PC-3 (cell line): ENCODE data around the gene ARHGEF16. TPM values are rescaled to one million over a fixed set of nuclear protein-coding genes. Genes with fewer than 3 reads are reported as not detected.

Source experiments
- ATAC-seq: fragments of 200-7000 bp; cut with Tn5 transposase; 2 replicates; pipeline ENCODE4 v1.9.1; 2020; ENCODE audit warnings: mild to moderate bottlenecking, moderate library complexity
- BruUV-seq: library from RNA; stranded (reverse); fragments of 400-500 nt; replicated peaks from 2 replicates; lab custom pipeline; 2021; lab: Mats Ljungman, UMichigan
- CTCF ChIA-PET: fragments of 300-600 bp; sonication (Branson Sonifier 250); formaldehyde crosslinking; loops from one replicate; lab custom pipeline; 2022; ENCODE audit warnings: antibody characterized with exemption; lab: Charles Lee
- POLR2A ChIA-PET: fragments of 300-600 bp; sonication (Branson Sonifier 250); formaldehyde crosslinking; loops from one replicate; lab custom pipeline; 2022; ENCODE audit warnings: antibody characterized with exemption; ENCODE audit not compliant: unreplicated experiment; lab: Charles Lee
- DNase-seq: peaks from one replicate; pipeline ENCODE4 v3.0.0-alpha.2; 2015
- H2AFZ ChIP-seq: fragments of 300-600 bp; sonication (generic); 2 replicates; pipeline ENCODE4 v1.6.0; 2016; ENCODE audit warnings: antibody characterized with exemption, low read length
- H3F3A ChIP-seq: fragments of 300-600 bp; sonication (generic); one replicate; pipeline ENCODE4 v1.6.0; 2017; ENCODE audit warnings: antibody characterized with exemption, low read length, control low read depth, mild to moderate bottlenecking; ENCODE audit not compliant: unreplicated experiment
- H3K27ac ChIP-seq: fragments of 300-600 bp; sonication (generic); 2 replicates; pipeline ENCODE4 v1.5.1; 2016; ENCODE audit warnings: mild to moderate bottlenecking, low read length
- H3K27me3 ChIP-seq: fragments of 300-600 bp; sonication (generic); 2 replicates; pipeline ENCODE4 v1.6.1; 2016; ENCODE audit warnings: low read length, mixed read lengths
- H3K36me3 ChIP-seq: fragments of 300-600 bp; sonication (generic); 2 replicates; pipeline ENCODE4 v1.6.1; 2016; ENCODE audit warnings: low read depth, mixed run types, low read length, mixed read lengths
- H3K4me1 ChIP-seq: fragments of 300-600 bp; sonication (generic); 2 replicates; pipeline ENCODE4 v1.5.1; 2016; ENCODE audit warnings: low read length; ENCODE audit not compliant: insufficient read depth
- H3K4me2 ChIP-seq: fragments of 300-600 bp; sonication (generic); 2 replicates; pipeline ENCODE4 v1.6.0; 2016; ENCODE audit warnings: low read length
- H3K4me3 ChIP-seq: fragments of 300-600 bp; sonication (generic); 2 replicates; pipeline ENCODE4 v1.5.1; 2016; ENCODE audit warnings: mild to moderate bottlenecking, low read length, mixed read lengths
- H3K79me2 ChIP-seq: fragments of 300-600 bp; sonication (generic); 2 replicates; pipeline ENCODE4 v1.6.1; 2017; ENCODE audit warnings: low read length, mixed read lengths
- H3K9ac ChIP-seq: fragments of 300-600 bp; sonication (generic); 2 replicates; pipeline ENCODE4 v1.6.0; 2016; ENCODE audit warnings: mild to moderate bottlenecking, low read length
- H3K9me2 ChIP-seq: fragments of 300-600 bp; sonication (generic); replicated peaks from 2 replicates; pipeline ENCODE4 v1.6.1; 2016; ENCODE audit warnings: mixed run types, low read length, mixed read lengths
- H3K9me3 ChIP-seq: fragments of 300-600 bp; sonication (generic); 2 replicates; pipeline ENCODE4 v1.6.1; 2016; ENCODE audit warnings: low read length, mixed read lengths
- H4K20me1 ChIP-seq: fragments of 300-600 bp; sonication (generic); 2 replicates; pipeline ENCODE4 v1.6.1; 2016; ENCODE audit warnings: low read length, mixed read lengths
- CTCF ChIP-seq: fragments of 300-600 bp; sonication (generic); conservative IDR thresholded peaks from 2 replicates; pipeline ENCODE4 v1.5.1; 2017; ENCODE audit warnings: antibody characterized with exemption, low read depth, mild to moderate bottlenecking, low read length
- EZH2 ChIP-seq: fragments of 300-600 bp; sonication (generic); IDR thresholded peaks from one replicate; pipeline ENCODE4 v1.6.1; 2017; ENCODE audit warnings: antibody characterized with exemption, mild to moderate bottlenecking, low read length; ENCODE audit not compliant: unreplicated experiment
- EZH2phosphoT487 ChIP-seq: fragments of 300-600 bp; sonication (generic); IDR thresholded peaks from 2 replicates; pipeline ENCODE4 v1.6.1; 2018; ENCODE audit warnings: mild to moderate bottlenecking, antibody characterized with exemption, low read length, borderline replicate concordance
- intact Hi-C: fragments of 100-400 bp; cut with micrococcal nuclease; formaldehyde crosslinking; loops from 2 replicates; pipeline ENCODE4 v1.9.0; 2023
- total RNA-seq: library from RNA; depleted of rRNA; stranded (reverse); fragments of >200 nt; gene quantifications from 2 replicates; pipeline ENCODE4 v1.2.3, GENCODE V29; 2014

ARHGEF16 gene
- total RNA-seq, 1 experiment from 2014 or later: 54.3 TPM

DNA sequence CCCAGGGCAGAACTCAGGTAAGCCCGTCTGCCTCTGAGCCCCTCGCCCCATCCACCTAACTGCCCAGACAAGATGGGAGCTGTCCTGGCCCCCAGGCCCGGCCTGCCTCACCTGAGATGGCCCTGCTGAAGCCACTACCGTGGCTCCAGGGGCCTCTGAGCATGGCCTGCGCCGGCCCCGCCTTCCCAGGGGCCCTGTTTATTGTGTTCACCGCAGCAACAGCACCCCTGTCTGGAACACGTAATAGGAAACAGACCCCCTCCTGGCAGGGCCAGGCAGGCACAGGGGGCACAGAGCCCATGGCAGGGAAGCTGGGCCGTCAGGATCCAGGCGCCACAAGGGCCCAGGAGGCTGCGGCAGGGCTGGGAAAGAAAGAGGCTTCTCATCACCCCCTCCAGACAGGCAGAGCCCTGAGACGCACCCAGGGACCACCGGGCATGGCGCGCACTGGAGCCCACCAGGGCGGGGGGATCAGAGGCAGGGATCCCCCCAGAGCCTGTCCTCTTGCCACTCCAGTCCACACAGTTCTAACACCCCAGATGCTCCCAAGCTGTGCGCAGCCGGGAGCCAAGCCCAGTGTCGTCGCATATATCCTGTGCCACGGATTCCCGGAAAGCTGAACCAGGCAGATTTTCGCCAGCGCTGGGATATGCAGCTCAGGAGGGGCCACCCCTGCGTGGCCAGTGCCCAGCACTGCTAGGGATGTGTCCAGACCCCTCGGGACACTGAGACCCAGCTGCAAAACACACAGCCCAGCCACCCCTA is 62.6 kb downstream of the ARHGEF16 start:
- POLR2A ChIA-PET: interaction anchor here (0.6 kb wide), 1 partner anchor 26 kb away, joined by 6 read pairs; no protein-coding TSS in a partner anchor
- Histone ChIP-seq H3K9me2 (no peaks in the 10 kb centered on the region), H4K20me1 (no peaks in the 10 kb centered on the region), H3K9ac (no peak overlapping the region), H3K9me3 (no peaks in the 10 kb centered on the region), H3K4me1 (no peaks in the 10 kb centered on the region), H3K36me3 (no peaks in the 10 kb centered on the region), H3K4me3 (no peak overlapping the region), H3K27ac (no peak overlapping the region), H3K4me2 (no peak overlapping the region), H3F3A (no peaks in the 10 kb centered on the region), H3K27me3 (no peaks in the 10 kb centered on the region), H2AFZ (no peak overlapping the region), H3K79me2 (no peaks in the 10 kb centered on the region)
- TF ChIP-seq EZH2phosphoT487 (no peak), CTCF (no peak), EZH2 (no peak)
- CTCF ChIA-PET: no interaction called here
- BruUV-seq: no TSS peak
- ATAC-seq (no peak), DNase-seq (no peak)
- intact Hi-C loops: no loop called here

DNA sequence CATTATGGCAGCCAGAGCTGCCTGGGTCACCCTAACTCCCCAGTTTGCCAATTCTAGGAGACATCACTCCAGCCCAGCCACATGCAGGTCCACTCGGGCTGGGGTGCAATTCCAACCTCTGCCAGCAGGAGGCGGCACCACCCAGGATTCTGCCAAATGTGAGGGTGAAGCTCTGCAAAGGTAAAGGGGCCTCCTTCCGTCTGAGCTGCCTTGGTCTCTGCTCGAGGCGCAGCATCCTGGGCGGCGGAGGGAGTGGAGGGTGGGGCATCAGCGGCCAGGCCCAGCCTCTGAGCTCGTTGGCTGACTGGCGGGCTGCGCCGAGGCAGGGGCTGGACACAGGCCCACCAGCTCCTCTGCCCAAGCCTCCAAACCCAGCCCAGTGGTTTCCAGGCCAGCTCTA is 63.8 kb downstream of the ARHGEF16 start:
- BruUV-seq: no TSS peak
- Histone ChIP-seq H3K27ac (no peak overlapping the region), H3K79me2 (no peaks in the 10 kb centered on the region), H3K9ac (no peak overlapping the region), H3K4me2 (no peak overlapping the region), H3K4me3 (no peak overlapping the region), H3K9me2 (no peaks in the 10 kb centered on the region), H2AFZ (no peak overlapping the region), H4K20me1 (no peaks in the 10 kb centered on the region), H3K9me3 (no peaks in the 10 kb centered on the region), H3K4me1 (no peaks in the 10 kb centered on the region), H3K36me3 (no peaks in the 10 kb centered on the region), H3F3A (no peaks in the 10 kb centered on the region), H3K27me3 (no peaks in the 10 kb centered on the region)
- intact Hi-C loops: no loop called here
- ChIA-PET POLR2A (interaction anchor here (0.6 kb wide), 1 partner anchor 13 kb away, joined by 3 read pairs; no protein-coding TSS in a partner anchor), CTCF (interaction anchor here (0.6 to 1.1 kb wide), 3 partner anchors 15 to 34 kb away, joined by 3 to 4 read pairs (median 4); no protein-coding TSS in a partner anchor)
- DNase-seq (peak; percentile 46), ATAC-seq (peak; percentile 27; the same call in 1 of the 2 replicates)
- peak; percentile 95 for TF ChIP-seq CTCF
- no peak for TF ChIP-seq EZH2phosphoT487

GRCh38 chr1:3518756-3519155 is 64.3 kb downstream of the ARHGEF16 start:
- BruUV-seq: no TSS peak
- Histone ChIP-seq H2AFZ (no peak overlapping the region), H4K20me1 (no peaks in the 10 kb centered on the region), H3K4me3 (no peak overlapping the region), H3K9ac (no peak overlapping the region), H3F3A (no peaks in the 10 kb centered on the region), H3K9me2 (no peaks in the 10 kb centered on the region), H3K4me1 (no peaks in the 10 kb centered on the region), H3K27me3 (no peaks in the 10 kb centered on the region), H3K9me3 (no peaks in the 10 kb centered on the region), H3K27ac (no peak overlapping the region), H3K36me3 (no peaks in the 10 kb centered on the region), H3K4me2 (no peak overlapping the region), H3K79me2 (no peaks in the 10 kb centered on the region)
- ATAC-seq (no peak), DNase-seq (no peak)
- CTCF ChIA-PET: interaction anchor here (0.6 to 1.1 kb wide), 3 partner anchors 15 to 33 kb away, joined by 3 to 4 read pairs (median 4); no protein-coding TSS in a partner anchor
- intact Hi-C loops: no loop called here
- no peak for TF ChIP-seq CTCF
- TF ChIP-seq EZH2: no peak
- no peak for TF ChIP-seq EZH2phosphoT487
- POLR2A ChIA-PET: interaction anchor here (0.6 kb wide), 1 partner anchor 13 kb away, joined by 3 read pairs; no protein-coding TSS in a partner anchor
